ENCODE data around the gene PEX7. TPM values are rescaled to one million over a fixed set of nuclear protein-coding genes. Genes with fewer than 3 reads are reported as not detected.

The PEX7 gene
- total RNA-seq, 1 experiment from 2014 or later, result 9.9 TPM

DNA sequence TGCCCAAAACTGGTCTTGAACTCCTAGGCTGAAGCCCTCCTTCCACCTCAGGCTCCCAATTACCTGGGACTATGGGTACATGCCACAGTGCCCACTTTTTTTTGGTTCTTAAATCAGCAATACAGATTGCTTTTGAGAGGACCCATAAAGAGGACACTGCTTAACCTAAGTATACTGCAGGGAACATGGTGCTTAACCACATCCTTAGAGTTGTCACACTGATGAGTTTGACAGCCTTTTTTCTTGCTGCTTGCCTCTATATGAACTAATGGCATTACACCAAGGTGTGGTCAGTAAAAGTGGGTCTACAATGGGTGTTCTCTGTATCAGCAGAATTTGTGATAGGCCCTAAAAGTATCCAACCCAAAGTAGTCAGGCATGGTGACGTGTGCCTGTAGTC lies 92.6 kb downstream of the PEX7 start:
- Histone ChIP-seq H3F3A (ENCODE audit: low read length, unreplicated experiment) (no peaks in the 10 kb centered on the region), H3K9ac (ENCODE audit: low read length) (no peak overlapping the region), H3K79me2 (ENCODE audit: low read length) (no peaks in the 10 kb centered on the region), H3K27me3 (ENCODE audit: low read length) (no peaks in the 10 kb centered on the region), H2AFZ (ENCODE audit: low read length) (no peak overlapping the region), H3K36me3 (ENCODE audit: low read depth, low read length) (no peaks in the 10 kb centered on the region), H3K9me2 (replicated peaks; ENCODE audit: low read length) (no peaks in the 10 kb centered on the region), H3K27ac (ENCODE audit: low read length) (no peak overlapping the region), H3K4me2 (ENCODE audit: low read length) (no peak overlapping the region), H4K20me1 (ENCODE audit: low read length) (no peaks in the 10 kb centered on the region), H3K4me1 (ENCODE audit: insufficient read depth, low read length) (no peaks in the 10 kb centered on the region), H3K9me3 (ENCODE audit: low read length) (no peaks in the 10 kb centered on the region), H3K4me3 (ENCODE audit: low read length) (no peak overlapping the region)
- ATAC-seq (no peak), DNase-seq (no peak)
- TF ChIP-seq EZH2 (IDR thresholded peaks at IDR 0.05; ENCODE audit: low read length, unreplicated experiment), result no peak
- no peak for TF ChIP-seq EZH2phosphoT487 (IDR thresholded peaks at IDR 0.05; ENCODE audit: borderline replicate concordance, low read length)
- TF ChIP-seq, protein P1, sequence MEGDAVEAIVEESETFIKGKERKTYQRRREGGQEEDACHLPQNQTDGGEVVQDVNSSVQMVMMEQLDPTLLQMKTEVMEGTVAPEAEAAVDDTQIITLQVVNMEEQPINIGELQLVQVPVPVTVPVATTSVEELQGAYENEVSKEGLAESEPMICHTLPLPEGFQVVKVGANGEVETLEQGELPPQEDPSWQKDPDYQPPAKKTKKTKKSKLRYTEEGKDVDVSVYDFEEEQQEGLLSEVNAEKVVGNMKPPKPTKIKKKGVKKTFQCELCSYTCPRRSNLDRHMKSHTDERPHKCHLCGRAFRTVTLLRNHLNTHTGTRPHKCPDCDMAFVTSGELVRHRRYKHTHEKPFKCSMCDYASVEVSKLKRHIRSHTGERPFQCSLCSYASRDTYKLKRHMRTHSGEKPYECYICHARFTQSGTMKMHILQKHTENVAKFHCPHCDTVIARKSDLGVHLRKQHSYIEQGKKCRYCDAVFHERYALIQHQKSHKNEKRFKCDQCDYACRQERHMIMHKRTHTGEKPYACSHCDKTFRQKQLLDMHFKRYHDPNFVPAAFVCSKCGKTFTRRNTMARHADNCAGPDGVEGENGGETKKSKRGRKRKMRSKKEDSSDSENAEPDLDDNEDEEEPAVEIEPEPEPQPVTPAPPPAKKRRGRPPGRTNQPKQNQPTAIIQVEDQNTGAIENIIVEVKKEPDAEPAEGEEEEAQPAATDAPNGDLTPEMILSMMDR (conservative IDR thresholded peaks at IDR 0.05; ENCODE audit: low read depth, low read length), result no peak
- POLR2A ChIA-PET (ENCODE audit: unreplicated experiment), result no interaction called here
- BruUV-seq (replicated peaks), result no TSS peak
- CTCF ChIA-PET, result no interaction called here
- intact Hi-C loops (cut with micrococcal nuclease), result no loop called here

DNA sequence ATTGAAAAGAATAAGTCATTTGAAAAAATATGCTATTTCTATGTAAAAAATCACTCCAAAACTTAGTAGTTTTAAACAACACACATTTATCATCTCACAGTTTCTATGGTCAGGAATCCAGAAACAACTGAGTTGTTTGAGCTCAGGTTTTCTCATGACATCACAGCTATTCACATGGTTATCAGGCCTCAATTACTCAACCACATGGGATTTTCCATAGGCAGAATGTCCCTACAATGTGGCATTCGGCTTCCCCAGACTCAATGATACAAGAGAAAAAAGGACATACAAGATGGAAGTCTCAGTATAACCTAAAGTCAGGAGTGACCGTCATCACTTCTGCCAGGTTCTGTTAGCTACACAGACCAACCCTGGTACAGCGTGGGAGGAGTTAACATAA lies 96.3 kb downstream of the PEX7 start:
- intact Hi-C loops (cut with micrococcal nuclease), result no loop called here
- H3K9me3 ChIP-seq (ENCODE audit: low read length), result no peaks in the 10 kb centered on the region
- CTCF ChIA-PET, result no interaction called here
- H3K79me2 ChIP-seq (ENCODE audit: low read length), result no peaks in the 10 kb centered on the region
- H3K9me2 ChIP-seq (replicated peaks; ENCODE audit: low read length), result no peaks in the 10 kb centered on the region
- H3F3A ChIP-seq (ENCODE audit: low read length, unreplicated experiment), result no peaks in the 10 kb centered on the region
- no peak overlapping the region for H2AFZ ChIP-seq (ENCODE audit: low read length)
- no TSS peak for BruUV-seq (replicated peaks)
- H3K4me1 ChIP-seq (ENCODE audit: insufficient read depth, low read length), result no peaks in the 10 kb centered on the region
- POLR2A ChIA-PET (ENCODE audit: unreplicated experiment), result no interaction called here
- DNase-seq (no peak), ATAC-seq (no peak)
- TF ChIP-seq EZH2 (IDR thresholded peaks at IDR 0.05; ENCODE audit: low read length, unreplicated experiment) (no peak), EZH2phosphoT487 (IDR thresholded peaks at IDR 0.05; ENCODE audit: borderline replicate concordance, low read length) (no peak)
- TF ChIP-seq, protein P1 (conservative IDR thresholded peaks at IDR 0.05; ENCODE audit: low read depth, low read length), result no peak
- peaks cover 15% of the 10 kb centered on the region for H3K27me3 ChIP-seq (ENCODE audit: low read length)
- no peaks in the 10 kb centered on the region for H4K20me1 ChIP-seq (ENCODE audit: low read length)
- no peak overlapping the region for H3K27ac ChIP-seq (ENCODE audit: low read length)
- H3K36me3 ChIP-seq (ENCODE audit: low read depth, low read length), result no peaks in the 10 kb centered on the region
- no peak overlapping the region for H3K9ac ChIP-seq (ENCODE audit: low read length)
- H3K4me3 ChIP-seq (ENCODE audit: low read length), result no peak overlapping the region
- H3K4me2 ChIP-seq (ENCODE audit: low read length), result no peak overlapping the region

DNA sequence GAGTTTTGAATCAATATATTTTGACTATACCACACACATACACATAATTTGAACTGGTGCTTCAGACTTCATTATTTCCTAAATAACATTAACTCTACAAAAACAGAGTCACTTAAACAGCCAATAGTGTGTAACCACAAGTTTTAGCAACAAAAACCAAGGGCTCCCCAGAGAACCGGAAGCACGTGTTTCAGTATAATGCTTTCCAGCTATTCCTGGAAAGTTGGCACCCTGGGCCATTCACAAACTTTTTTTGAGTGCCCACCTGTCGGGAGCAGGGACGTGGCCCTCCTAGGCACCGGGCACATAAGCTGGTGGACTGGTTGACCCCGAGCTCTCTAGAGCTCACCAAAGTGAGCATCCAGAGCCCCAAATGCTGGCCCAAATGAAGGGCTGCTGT lies 97.8 kb downstream of the PEX7 start:
- Histone ChIP-seq H3K27ac (ENCODE audit: low read length) (no peak overlapping the region), H3K9ac (ENCODE audit: low read length) (no peak overlapping the region), H3K9me2 (replicated peaks; ENCODE audit: low read length) (no peaks in the 10 kb centered on the region), H3K9me3 (ENCODE audit: low read length) (no peaks in the 10 kb centered on the region), H3K4me3 (ENCODE audit: low read length) (no peak overlapping the region), H3K4me1 (ENCODE audit: insufficient read depth, low read length) (no peaks in the 10 kb centered on the region), H2AFZ (ENCODE audit: low read length) (no peak overlapping the region), H3K36me3 (ENCODE audit: low read depth, low read length) (no peaks in the 10 kb centered on the region), H3K4me2 (ENCODE audit: low read length) (no peak overlapping the region), H3K27me3 (ENCODE audit: low read length) (peaks cover 15% of the 10 kb centered on the region), H3F3A (ENCODE audit: low read length, unreplicated experiment) (no peaks in the 10 kb centered on the region), H4K20me1 (ENCODE audit: low read length) (no peaks in the 10 kb centered on the region), H3K79me2 (ENCODE audit: low read length) (no peaks in the 10 kb centered on the region)
- TF ChIP-seq EZH2phosphoT487 (IDR thresholded peaks at IDR 0.05; ENCODE audit: borderline replicate concordance, low read length) (no peak), EZH2 (IDR thresholded peaks at IDR 0.05; ENCODE audit: low read length, unreplicated experiment) (no peak)
- TF ChIP-seq, protein P1 (conservative IDR thresholded peaks at IDR 0.05; ENCODE audit: low read depth, low read length), result no peak
- no TSS peak for BruUV-seq (replicated peaks)
- ATAC-seq (no peak), DNase-seq (no peak)
- POLR2A ChIA-PET (ENCODE audit: unreplicated experiment), result no interaction called here
- CTCF ChIA-PET, result no interaction called here
- intact Hi-C loops (cut with micrococcal nuclease), result no loop called here

Data from PC-3 (cell line).